Transverse colon (tissue), 4 donors: Measurements from ENCODE around the gene P3H1.

Experiments
- EP300 ChIP-seq: sonication (generic); formaldehyde crosslinking; IDR thresholded peaks from one replicate; pipeline ENCODE4 v1.6.1; 2017; ENCODE audit warnings: antibody characterized with exemption, low read depth
- POLR2A ChIP-seq: fragments of 450-650 bp; IDR thresholded peaks from one replicate; pipeline ENCODE4 v1.6.1; 2016; ENCODE audit warnings: antibody characterized with exemption, mild to moderate bottlenecking, moderate library complexity
- POLR2AphosphoS5 ChIP-seq, 3 donors: sonication (generic); formaldehyde crosslinking; IDR thresholded peaks; one replicate each; pipeline ENCODE4 v1.6.1; 2016; ENCODE audit warnings: antibody characterized with exemption in 3 of 3
- TF ChIP-seq, protein P1 (sequence below), 5 experiments: fragments of 200-600 bp in 3 of 5; fragments of 450-650 bp in 2 of 5; sonication (generic) in 3 of 5; IDR thresholded peaks; 1 replicate in 2 of 5; 2 replicates in 3 of 5; pipeline ENCODE4 v1.5.1; 2016 to 2017; ENCODE audit warnings: antibody characterized with exemption in 5 of 5, inconsistent platforms in 3 of 5, mild to moderate bottlenecking in 2 of 5, moderate library complexity in 1 of 5

- TF ChIP-seq, protein P1, sequence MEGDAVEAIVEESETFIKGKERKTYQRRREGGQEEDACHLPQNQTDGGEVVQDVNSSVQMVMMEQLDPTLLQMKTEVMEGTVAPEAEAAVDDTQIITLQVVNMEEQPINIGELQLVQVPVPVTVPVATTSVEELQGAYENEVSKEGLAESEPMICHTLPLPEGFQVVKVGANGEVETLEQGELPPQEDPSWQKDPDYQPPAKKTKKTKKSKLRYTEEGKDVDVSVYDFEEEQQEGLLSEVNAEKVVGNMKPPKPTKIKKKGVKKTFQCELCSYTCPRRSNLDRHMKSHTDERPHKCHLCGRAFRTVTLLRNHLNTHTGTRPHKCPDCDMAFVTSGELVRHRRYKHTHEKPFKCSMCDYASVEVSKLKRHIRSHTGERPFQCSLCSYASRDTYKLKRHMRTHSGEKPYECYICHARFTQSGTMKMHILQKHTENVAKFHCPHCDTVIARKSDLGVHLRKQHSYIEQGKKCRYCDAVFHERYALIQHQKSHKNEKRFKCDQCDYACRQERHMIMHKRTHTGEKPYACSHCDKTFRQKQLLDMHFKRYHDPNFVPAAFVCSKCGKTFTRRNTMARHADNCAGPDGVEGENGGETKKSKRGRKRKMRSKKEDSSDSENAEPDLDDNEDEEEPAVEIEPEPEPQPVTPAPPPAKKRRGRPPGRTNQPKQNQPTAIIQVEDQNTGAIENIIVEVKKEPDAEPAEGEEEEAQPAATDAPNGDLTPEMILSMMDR (IDR thresholded peaks at IDR 0.05) = no peak
- TF ChIP-seq EP300 (no peak), POLR2A (no peak), POLR2AphosphoS5 (IDR thresholded peaks at IDR 0.05) (no peak)
Observed at GRCh38 chr1:42806171-42806570, 39.3 kb upstream of the P3H1 start.
